ENCODE results near the gene OLFML1.

GRCh38 chr11:7473717-7474116 lies 11.6 kb upstream of the OLFML1 start:
- TF ChIP-seq POLR2A (IDR thresholded peaks at IDR 0.05) (no peak), CTCF (IDR thresholded peaks at IDR 0.05) (no peak)

Data from adrenal gland (tissue), 5 donors.